K562 (cell line): ENCODE measurements around the gene ZNF80.

Experiments used
- CAMTA2 ChIP-seq: fragments of 250-450 bp; sonication (Bioruptor Pico); conservative IDR thresholded peaks from 2 replicates; pipeline ENCODE4 v1.5.1; 2022
- CTCF ChIP-seq, 3 experiments: IDR thresholded peaks in 2 of 3; conservative IDR thresholded peaks in 1 of 3; 2 replicates each; pipeline ENCODE4 v1.5.1; 2011 to 2012; ENCODE audit warnings: low read length in 3 of 3, mild to moderate bottlenecking in 3 of 3, control low read depth in 2 of 3, improper control_type of control experiment in 1 of 3, inconsistent platforms in 1 of 3, low read depth in 1 of 3, mixed read lengths in 1 of 3, moderate library complexity in 1 of 3; ENCODE audit not compliant: insufficient read depth in 2 of 3
- E2F1 ChIP-seq: sonication (generic); formaldehyde crosslinking; IDR thresholded peaks from 2 replicates; pipeline ENCODE4 v1.8.1; 2023; ENCODE audit warnings: mild to moderate bottlenecking, missing genetic modification reagents, moderate library complexity
- KDM4B ChIP-seq, 2 experiments: fragments of 450-650 bp in 1 of 2; sonication (generic) in 1 of 2; IDR thresholded peaks; 2 replicates each; pipeline ENCODE4 v1.6.1; 2016 to 2017; ENCODE audit warnings: borderline replicate concordance in 2 of 2, antibody characterized with exemption in 1 of 2, low read depth in 1 of 2, mild to moderate bottlenecking in 1 of 2
- MBD2 ChIP-seq: sonication (generic); IDR thresholded peaks from 2 replicates; pipeline ENCODE4 v1.6.1; 2016; ENCODE audit warnings: low read depth, borderline replicate concordance
- NFIC ChIP-seq: fragments of 450-650 bp; IDR thresholded peaks from 2 replicates; pipeline ENCODE4 v1.6.1; 2017; ENCODE audit warnings: mild to moderate bottlenecking, inconsistent platforms
- PHB ChIP-seq: fragments of 250-450 bp; sonication (Bioruptor Pico); IDR thresholded peaks from 2 replicates; pipeline ENCODE4 v1.5.0; 2021
- POLR2A ChIP-seq: fragments of 450-650 bp; conservative IDR thresholded peaks from 2 replicates; pipeline ENCODE4 v1.6.1; 2016
- TAF1 ChIP-seq: IDR thresholded peaks from 2 replicates; pipeline ENCODE4 v1.6.1; 2011; ENCODE audit warnings: mild to moderate bottlenecking, low read length, moderate library complexity; ENCODE audit not compliant: insufficient read depth, control insufficient read depth, severe bottlenecking; ENCODE audit errors: extremely low read depth
- ZBTB17 ChIP-seq: fragments of 450-650 bp; formaldehyde crosslinking; IDR thresholded peaks from 2 replicates; pipeline ENCODE4 v1.4.0; 2020; ENCODE audit warnings: mild to moderate bottlenecking
- ZNF12 ChIP-seq: sonication (generic); formaldehyde crosslinking; IDR thresholded peaks from 2 replicates; pipeline ENCODE4 v1.4.0; 2020; ENCODE audit warnings: mild to moderate bottlenecking, missing genetic modification reagents
- ZNF24 ChIP-seq: fragments of 450-650 bp; IDR thresholded peaks from 2 replicates; pipeline ENCODE4 v1.6.1; 2016

GRCh38 chr3:114285648-114286230 is 48.4 kb upstream of the ZNF80 start:
- no peak for TF ChIP-seq POLR2A
- TF ChIP-seq ZNF24, result no peak
- TF ChIP-seq TAF1, result no peak
- TF ChIP-seq KDM4B (IDR thresholded peaks at IDR 0.05; ENCODE audit: borderline replicate concordance in 2 of 2, low read depth in 1 of 2), result no peak
- no peak for TF ChIP-seq ZNF12 (CRISPR knock-in tag)
- TF ChIP-seq NFIC, result no peak
- TF ChIP-seq CTCF (IDR thresholded peaks at IDR 0.05 in 2 of 3, conservative IDR thresholded peaks at IDR 0.05 in 1 of 3; ENCODE audit: insufficient read depth in 2 of 3, low read depth in 1 of 3, low read length in 3 of 3), result no peak
- no peak for TF ChIP-seq PHB (CRISPR knock-in tag)
- no peak for TF ChIP-seq CAMTA2 (CRISPR knock-in tag)
- no peak for TF ChIP-seq MBD2
- no peak for TF ChIP-seq ZBTB17
- no peak for TF ChIP-seq E2F1 (CRISPR knock-in tag)
